NCI-H226 (cell line): ENCODE data around the gene EHD3.
A peak's percentile ranks its signal among the peaks of the same experiment; 100 is the strongest.

Experiments
- DNase-seq: peaks from one replicate; pipeline ENCODE4 v3.0.0-alpha.2; 2015

EHD3 gene

DNA sequence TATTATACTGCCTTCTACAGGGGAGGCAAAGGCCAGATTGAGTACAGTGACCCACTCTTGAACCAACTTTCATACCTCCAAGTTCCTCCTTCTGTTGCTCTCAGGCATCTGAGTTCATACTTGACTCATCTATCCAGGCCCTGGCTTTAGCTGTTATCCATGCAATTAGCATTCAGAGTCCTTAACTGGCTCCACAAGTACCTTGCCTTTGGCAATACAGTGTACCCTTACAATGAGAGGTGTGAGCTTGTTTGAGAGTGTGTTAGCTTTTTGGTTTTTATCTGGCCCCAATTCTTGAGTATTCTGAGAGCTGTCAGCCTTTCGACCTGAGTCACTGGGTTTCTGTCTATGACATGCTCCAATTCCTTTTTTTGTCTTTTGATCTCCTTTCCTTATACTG is 60.2 kb downstream of the EHD3 start:
- no peak for DNase-seq

DNA sequence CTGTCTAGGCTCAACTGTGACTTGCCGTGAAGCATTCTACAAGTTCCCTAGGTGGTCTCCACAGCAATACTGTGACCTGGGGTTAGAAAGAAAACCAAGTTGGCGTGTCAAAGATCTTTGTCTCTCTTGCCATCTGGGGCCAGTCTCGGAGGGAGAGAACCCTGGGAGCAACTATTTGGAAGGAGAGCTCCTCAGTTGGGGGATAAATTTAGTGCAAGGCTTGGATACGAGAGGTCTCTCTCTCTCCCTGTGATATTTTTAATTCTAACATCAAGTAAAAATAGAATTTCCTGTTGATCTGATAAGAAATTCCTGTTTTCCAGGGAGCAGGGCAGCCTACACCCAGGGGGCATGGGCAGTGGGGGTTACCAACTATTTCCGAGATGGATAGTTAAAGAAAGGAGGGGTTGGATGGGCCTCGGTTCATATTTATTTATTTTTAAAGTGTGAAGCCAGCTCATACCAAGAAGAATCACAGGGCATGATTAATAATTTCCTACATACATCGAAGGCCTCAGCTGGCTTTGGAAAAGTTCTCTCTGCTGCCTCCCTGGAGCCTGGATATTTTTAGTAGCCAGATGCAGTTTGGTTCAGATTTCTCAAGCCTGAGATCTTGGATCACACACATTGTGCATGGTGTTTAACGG is 62.8 kb downstream of the EHD3 start:
- no peak for DNase-seq

DNA sequence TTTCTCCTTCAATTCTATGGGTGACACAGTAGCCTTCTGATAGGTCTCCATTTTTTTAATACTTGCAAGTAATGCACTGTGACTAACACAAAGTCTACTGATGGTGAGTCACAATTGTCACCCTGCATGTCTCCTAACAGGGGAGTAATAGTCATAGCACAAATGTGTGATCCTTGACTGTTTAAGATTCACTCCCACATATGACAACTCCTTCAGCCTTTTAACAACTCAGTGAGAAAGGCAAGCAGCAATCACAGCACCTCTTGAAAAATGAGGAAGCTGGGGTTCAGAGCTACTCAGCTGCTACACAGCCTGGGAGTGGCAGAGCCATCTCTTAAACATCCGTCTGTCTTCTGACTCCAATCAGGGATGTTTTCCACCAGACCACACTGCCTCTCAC is 63.8 kb downstream of the EHD3 start:
- DNase-seq: peak; percentile 20

DNA sequence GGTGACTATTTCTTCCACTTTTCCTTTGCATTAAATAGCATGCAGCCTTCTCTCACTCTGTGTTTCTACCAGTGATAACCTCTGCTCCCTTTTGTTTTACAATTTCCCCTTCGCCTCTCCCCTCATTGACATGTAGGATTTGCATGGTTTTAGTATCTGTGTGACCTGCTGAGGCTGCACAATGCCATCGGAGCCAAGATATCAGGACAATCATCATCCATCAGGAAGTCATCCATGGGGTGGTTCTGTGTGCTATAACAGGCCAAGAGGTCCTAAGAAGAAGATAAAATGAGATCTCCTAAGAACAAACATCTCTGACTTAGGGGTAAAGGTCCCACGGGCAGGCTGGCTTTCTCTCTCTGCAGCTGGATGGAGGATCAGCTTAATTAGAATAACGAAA is 65.6 kb downstream of the EHD3 start:
- DNase-seq: no peak

DNA sequence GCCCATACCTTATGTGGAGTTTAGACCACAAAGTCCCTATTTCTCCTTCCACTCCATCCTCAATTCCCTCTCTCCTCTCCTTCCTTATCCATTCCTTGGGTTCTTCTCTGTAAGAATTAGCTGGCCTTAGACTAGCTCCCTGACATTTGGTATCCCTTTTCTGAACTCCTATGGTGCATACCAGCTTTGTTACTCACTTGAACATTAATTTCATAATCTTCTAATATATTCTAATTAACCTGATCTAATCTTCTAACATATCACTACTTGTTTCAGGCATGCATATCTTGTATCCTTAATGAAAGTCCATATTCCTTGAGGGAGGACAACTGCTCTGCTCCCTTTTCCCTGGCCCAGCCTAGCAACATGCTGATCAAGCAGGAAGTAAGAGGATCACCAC is 66.4 kb downstream of the EHD3 start:
- no peak for DNase-seq

DNA sequence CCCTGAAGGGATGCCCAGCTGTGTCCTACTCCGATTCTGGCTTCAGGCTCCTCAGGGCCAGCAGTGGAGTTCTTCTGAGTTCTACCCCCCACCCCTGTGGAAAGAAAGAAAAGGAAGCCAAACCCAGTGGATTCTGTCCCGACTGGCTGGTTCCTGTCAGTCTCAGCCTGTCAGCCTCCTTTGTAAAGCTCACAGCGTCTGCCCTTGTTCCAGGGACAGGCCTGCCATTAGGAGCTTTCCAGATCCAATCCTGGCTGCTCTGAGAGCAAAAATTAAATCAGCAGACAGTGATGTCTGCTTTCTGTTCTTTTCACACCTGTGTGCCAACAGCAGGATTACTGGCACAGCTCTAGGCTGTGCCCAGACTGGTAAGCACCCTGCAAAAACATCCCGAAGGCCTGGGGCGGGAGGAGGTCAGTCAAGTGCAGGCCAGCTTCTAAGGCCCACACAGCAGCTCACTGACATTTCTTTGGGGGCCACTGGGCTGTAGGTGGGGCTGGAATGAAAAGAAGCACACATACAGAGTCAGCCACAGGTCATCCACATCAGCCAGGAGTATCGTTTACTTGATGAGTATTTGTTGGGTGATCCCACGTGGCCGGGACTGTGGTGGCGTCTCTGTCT is 69.1 kb downstream of the EHD3 start:
- no peak for DNase-seq

DNA sequence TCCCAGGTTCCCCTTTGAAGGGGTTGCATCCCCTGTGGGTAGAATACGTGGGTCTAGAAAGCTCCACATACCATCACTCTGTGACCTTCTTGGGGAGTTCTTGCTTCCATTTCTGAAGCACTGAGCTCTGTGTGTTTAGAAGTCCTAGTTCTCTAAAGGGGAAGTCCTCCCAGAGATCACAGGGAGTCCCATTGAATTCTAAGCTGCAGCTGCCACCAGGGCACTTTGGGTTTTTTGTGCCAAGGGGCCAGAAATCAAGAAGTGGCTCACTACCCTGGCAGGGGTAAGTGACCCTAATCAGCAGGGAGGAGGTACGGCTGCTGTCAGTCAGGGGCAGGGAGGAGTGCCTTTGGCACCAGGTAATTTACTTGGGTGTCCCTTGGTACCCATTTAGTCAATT is 70.9 kb downstream of the EHD3 start:
- no peak for DNase-seq

DNA sequence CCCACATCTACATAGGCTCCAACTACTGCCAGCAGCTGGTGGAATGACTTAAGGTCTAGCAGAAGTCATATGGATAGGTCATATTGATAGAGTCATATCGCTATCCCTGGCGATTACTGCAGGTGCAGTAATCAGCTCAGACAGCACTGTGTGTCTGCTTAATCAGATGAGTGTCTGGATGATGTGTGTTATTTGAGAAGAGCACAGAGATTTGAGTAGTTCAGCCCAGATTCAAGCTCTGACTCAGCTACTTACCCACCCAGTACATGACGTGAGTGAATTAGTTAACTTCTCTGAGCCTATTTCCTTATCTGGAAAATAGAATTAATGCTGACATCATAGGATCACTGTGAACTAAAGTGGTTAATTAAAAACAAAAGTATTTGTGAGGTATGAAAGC is 78.9 kb downstream of the EHD3 start:
- DNase-seq: no peak

DNA sequence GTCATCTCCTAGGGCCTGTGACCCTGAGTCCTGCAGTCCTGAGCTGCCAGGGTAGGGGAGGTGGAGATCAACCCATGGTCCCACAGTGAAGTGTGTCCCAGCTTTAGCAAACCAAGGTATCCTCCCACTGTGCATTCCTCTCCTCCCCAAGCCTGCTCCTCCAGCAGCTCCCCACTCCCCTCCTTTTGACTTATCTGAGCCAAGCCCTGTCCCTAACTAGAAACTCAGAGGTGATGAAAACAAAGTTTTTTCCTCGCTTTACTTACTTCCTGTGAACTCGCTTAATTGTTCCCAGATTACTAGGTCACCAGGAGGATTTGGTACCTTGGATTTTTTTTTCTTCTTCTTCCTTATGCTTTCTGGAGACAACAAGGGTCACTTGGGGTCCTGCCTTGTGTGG is 80.8 kb downstream of the EHD3 start:
- DNase-seq: no peak

- DNase-seq: no peak
These were observed 83.4 kb downstream of the EHD3 start for GRCh38 chr2:31317396-31317795.

DNA sequence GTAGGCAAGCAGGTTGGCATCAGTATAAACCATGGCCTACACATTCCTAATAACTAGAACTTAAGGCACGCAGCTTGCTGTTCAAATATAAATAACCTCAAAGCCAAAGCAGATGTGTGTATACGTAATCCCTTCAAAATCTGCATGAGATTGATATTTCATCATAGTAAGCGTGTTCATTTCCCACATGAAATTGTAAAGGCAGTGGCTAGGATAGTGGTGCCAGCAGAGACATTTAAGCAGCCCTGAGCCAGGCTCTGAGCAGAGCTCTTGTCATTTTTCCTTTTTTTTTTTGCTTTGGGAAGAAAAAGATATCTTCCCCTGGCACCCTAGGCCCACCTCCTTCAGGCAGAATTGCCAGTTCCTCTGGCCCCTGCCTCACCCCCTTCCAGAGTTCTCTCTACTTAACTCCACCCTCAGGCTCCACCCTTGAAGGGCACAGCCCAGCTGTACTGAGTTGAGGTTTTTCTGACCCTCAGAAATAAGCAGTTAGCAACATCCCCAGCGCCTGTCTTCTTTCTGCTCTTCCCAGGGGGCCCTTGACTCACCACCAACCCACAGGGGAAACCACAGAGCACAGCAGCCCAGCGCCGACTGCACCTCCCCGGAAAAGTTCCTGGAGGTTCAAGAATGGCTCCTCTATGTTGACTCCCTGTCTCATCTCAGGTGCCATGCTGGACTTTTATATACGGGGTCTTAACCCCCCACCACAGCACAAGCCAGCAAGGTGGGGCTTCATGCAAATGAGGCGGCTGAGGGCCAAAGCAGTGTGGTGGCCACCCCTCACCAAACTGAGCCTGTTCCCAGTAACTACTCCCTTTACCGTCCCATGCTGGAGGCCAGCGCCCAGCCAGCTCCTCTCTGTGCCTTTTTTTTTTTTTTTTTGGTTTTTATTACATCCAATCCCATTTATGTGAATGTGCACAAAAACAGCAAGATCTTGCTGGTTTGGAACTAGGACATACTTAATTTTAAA is 84.7 kb downstream of the EHD3 start:
- DNase-seq: peak; percentile 55
